ENCODE data around the gene SOX6.

Gene SOX6

DNA sequence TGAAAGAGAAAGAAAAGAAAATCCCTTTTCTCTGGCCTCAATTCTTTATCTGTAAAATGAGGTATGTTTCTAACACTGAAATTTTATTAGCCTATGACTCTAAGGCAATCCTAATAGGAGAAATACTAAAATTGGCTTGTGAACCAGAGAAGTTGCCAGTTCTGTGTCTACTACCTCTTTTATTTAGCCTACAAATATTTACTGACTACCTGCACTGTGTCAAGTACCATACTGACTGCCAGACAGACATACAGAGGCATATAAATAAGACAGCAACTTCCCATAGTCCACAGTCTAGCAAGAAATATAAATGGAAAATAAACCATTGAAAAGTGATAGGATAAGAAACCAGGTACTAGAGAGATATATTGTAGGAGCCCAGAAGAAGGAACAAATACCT is 2.4 kb upstream of the SOX6 start:
- no peak for TF ChIP-seq JUND (IDR thresholded peaks at IDR 0.05; ENCODE audit: low read depth)
- in situ Hi-C loops (cut with HindIII; ENCODE audit: low pct_unique_long_range_greater_than_20kb, low sequenced_read_pairs): no loop called here
- no peak for DNase-seq (ENCODE audit: low read depth in 1 of 2, low spot score in 1 of 2)

GRCh38 chr11:16357775-16358174 is 1.4 kb upstream of the SOX6 start:
- in situ Hi-C loops (cut with HindIII; ENCODE audit: low pct_unique_long_range_greater_than_20kb, low sequenced_read_pairs): no loop called here
- DNase-seq (ENCODE audit: low read depth in 1 of 2, low spot score in 1 of 2): no peak
- TF ChIP-seq JUND (IDR thresholded peaks at IDR 0.05; ENCODE audit: low read depth): no peak

GRCh38 chr11:16356761-16357393 is 531 bp upstream of the SOX6 start:
- in situ Hi-C loops (cut with HindIII; ENCODE audit: low pct_unique_long_range_greater_than_20kb, low sequenced_read_pairs): no loop called here
- TF ChIP-seq JUND (IDR thresholded peaks at IDR 0.05; ENCODE audit: low read depth): no peak
- no peak for DNase-seq (ENCODE audit: low read depth in 1 of 2, low spot score in 1 of 2)

DNA sequence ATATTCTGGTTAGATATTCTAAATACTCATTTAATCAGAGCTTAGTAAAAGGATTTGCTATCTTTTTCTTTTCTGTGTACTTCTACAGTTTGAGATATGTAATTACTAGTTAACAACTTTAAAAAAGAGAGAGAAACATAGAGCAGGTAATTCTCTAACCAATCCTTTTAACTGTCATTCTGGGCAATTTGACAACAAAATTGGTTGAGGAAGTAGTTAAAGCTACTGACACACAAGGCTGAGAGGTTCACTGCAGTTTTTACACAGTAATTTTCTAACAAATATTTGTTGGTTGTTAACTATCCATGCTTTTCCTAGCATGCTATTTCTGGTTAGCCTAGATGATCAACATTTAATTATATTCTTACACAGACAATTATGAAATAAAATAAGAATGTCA is 3.6 kb downstream of the SOX6 start:
- DNase-seq (ENCODE audit: low read depth in 1 of 2, low spot score in 1 of 2): no peak
- TF ChIP-seq JUND (IDR thresholded peaks at IDR 0.05; ENCODE audit: low read depth): no peak
- in situ Hi-C loops (cut with HindIII; ENCODE audit: low pct_unique_long_range_greater_than_20kb, low sequenced_read_pairs): no loop called here

DNA sequence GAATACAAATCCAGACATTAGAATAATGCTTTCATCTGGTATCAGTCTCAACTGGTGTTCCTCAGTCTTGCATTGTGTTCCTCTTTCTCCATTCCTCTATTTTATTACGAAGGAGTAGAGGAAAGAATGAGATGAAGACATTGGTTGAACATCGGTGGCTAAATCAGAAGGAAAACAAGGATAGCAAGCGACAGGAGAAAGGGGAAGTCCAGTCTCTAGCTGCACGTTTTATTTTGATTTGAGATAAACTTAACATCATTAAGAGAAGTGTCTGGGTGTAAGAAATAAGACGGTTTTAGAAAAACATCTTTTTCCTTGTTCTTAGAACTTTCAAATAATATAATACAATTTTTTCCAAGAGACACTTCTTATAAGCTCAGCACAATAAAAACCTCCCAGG is 6.2 kb downstream of the SOX6 start:
- in situ Hi-C loops (cut with HindIII; ENCODE audit: low pct_unique_long_range_greater_than_20kb, low sequenced_read_pairs): no loop called here
- no peak for DNase-seq (ENCODE audit: low read depth in 1 of 2, low spot score in 1 of 2)
- no peak for TF ChIP-seq JUND (IDR thresholded peaks at IDR 0.05; ENCODE audit: low read depth)

DNA sequence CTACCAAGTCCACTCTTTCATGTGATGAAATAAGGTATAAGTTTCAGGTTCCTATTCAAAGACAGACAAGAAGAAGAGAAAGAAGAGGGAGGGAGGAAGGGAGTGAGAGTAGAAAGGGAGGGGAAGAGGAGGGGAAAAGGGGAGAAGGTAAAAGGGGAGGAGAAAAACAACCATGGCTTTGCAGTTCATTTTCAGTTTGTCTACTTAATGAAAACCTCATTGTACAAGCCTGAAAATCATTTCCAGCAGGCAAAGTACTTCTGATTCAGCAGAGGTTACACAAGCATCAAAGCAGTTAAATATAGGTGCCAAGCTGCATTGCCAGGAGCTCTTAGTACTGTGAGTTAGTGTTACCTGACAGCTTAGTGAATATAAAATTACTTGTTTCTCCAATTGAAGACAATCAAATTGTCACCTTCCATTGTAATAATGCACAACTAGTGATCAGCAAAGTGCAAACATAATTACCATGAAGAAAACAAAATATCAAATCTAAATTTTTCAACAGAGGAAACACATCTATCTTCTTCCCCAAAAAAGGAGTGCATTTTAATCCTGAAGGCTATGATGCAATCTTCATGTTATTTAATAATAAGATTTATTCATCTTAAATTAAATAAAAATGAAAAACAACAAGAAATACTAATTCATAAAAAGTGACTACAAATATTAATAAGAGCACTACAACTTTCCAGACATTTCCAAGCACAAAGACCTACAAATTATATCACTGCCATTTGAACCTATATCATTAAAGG is 8.2 kb downstream of the SOX6 start:
- DNase-seq (ENCODE audit: low read depth in 1 of 2, low spot score in 1 of 2): no peak
- no peak for TF ChIP-seq JUND (IDR thresholded peaks at IDR 0.05; ENCODE audit: low read depth)
- in situ Hi-C loops (cut with HindIII; ENCODE audit: low pct_unique_long_range_greater_than_20kb, low sequenced_read_pairs): no loop called here

- TF ChIP-seq JUND (IDR thresholded peaks at IDR 0.05; ENCODE audit: low read depth): no peak
- DNase-seq (ENCODE audit: low read depth in 1 of 2, low spot score in 1 of 2): no peak
- in situ Hi-C loops (cut with HindIII; ENCODE audit: low pct_unique_long_range_greater_than_20kb, low sequenced_read_pairs): no loop called here
Observed at GRCh38 chr11:16346975-16347374, 9.4 kb downstream of the SOX6 start.

DNA sequence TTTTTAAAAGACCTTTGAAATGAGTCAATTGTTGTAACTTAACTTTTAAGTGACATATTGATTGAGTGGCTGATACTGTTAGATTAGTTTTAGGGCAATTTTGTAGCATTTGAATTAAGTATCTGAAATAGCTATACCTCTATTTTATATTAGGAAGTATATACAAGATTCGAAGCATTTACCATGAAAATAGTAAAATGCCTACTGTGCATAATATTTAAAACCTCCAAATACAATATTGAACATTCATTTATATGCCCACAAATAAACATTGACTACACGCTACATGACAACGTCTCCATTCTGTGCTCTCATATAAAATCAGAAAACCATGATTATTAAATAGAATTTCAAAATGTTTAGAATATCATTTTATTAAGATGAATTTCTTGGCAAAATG is 14.5 kb downstream of the SOX6 start:
- TF ChIP-seq JUND (IDR thresholded peaks at IDR 0.05; ENCODE audit: low read depth): no peak
- in situ Hi-C loops (cut with HindIII; ENCODE audit: low pct_unique_long_range_greater_than_20kb, low sequenced_read_pairs): no loop called here
- DNase-seq (ENCODE audit: low read depth in 1 of 2, low spot score in 1 of 2): no peak

- in situ Hi-C loops (cut with HindIII; ENCODE audit: low pct_unique_long_range_greater_than_20kb, low sequenced_read_pairs): no loop called here
- no peak for TF ChIP-seq JUND (IDR thresholded peaks at IDR 0.05; ENCODE audit: low read depth)
- no peak for DNase-seq (ENCODE audit: low read depth in 1 of 2, low spot score in 1 of 2)
Observed at GRCh38 chr11:16338393-16338792, 18.0 kb downstream of the SOX6 start.

GRCh38 chr11:16337421-16338213 is 18.7 kb downstream of the SOX6 start:
- TF ChIP-seq JUND (IDR thresholded peaks at IDR 0.05; ENCODE audit: low read depth): no peak
- in situ Hi-C loops (cut with HindIII; ENCODE audit: low pct_unique_long_range_greater_than_20kb, low sequenced_read_pairs): no loop called here
- no peak for DNase-seq (ENCODE audit: low read depth in 1 of 2, low spot score in 1 of 2)

DNA sequence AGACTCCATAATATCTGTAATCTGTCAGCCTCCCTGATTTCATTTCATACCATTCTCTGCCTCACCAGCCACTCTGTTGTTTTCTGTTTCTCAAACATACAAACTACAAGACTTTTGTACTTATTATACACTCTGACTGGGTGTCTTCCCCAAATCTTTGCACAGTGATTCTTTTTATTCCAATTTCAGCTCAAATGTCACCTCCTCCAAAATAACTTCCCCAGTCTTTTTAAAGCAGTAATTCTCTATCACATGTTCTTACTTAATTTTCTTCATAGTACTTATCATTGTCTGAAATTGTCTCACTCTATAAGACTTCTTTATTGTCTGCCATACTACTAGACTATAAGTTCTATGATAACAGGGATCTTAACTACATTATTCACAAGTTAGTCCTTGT is 19.6 kb downstream of the SOX6 start:
- DNase-seq (ENCODE audit: low read depth in 1 of 2, low spot score in 1 of 2): no peak
- in situ Hi-C loops (cut with HindIII; ENCODE audit: low pct_unique_long_range_greater_than_20kb, low sequenced_read_pairs): no loop called here
- TF ChIP-seq JUND (IDR thresholded peaks at IDR 0.05; ENCODE audit: low read depth): no peak

DNA sequence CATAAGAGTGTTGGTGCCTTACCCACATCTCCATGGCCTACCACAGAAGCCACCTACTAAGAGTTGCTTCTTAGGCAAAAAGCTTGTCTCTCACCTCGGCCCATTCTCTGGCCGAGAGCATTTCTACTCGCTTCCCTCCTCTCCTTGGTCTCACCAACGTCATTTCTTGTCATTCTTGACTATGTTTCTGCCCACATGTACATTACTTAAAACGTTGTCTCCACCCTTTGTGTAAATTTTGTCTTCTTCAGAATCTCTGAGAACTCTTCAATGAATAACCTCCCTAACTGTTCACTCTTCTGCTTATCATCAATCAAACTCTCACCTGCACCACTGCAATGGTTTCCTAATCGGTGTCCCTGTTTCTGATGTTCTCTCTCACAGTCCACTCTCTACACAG is 20.1 kb downstream of the SOX6 start:
- in situ Hi-C loops (cut with HindIII; ENCODE audit: low pct_unique_long_range_greater_than_20kb, low sequenced_read_pairs): no loop called here
- TF ChIP-seq JUND (IDR thresholded peaks at IDR 0.05; ENCODE audit: low read depth): no peak
- DNase-seq (ENCODE audit: low read depth in 1 of 2, low spot score in 1 of 2): no peak

Data from T47D (cell line).